Left lung (tissue), 10 donors: ENCODE measurements around the gene SYTL1. TPM values are rescaled to one million over a fixed set of nuclear protein-coding genes. Genes with fewer than 3 reads are reported as not detected.
A peak's percentile ranks its signal among the peaks of the same experiment; 100 is the strongest.

Source experiments
- ATAC-seq: fragments of 200-7000 bp; cut with Tn5 transposase; one replicate; pipeline ENCODE4 v1.9.1; 2020; ENCODE audit warnings: moderate library complexity
- DNase-seq, 4 donors: peaks; one replicate each; pipeline ENCODE4 v3.0.0-alpha.2; 2013 to 2020
- H3K27ac ChIP-seq, 2 donors: fragments of 200-600 bp; sonication (generic) in 1 of 2; one replicate each; pipeline versions ENCODE4 v1.5.0 to v1.8.0; 2020 to 2021
- H3K27me3 ChIP-seq, 2 donors: fragments of 200-600 bp; sonication (generic) in 1 of 2; one replicate each; pipeline versions ENCODE4 v1.5.0 to v1.8.0; 2020 to 2021
- H3K36me3 ChIP-seq, 2 donors: fragments of 200-600 bp; sonication (generic) in 1 of 2; one replicate each; pipeline versions ENCODE4 v1.5.0 to v1.8.0; 2020 to 2021
- H3K4me1 ChIP-seq, 2 donors: fragments of 200-600 bp; one replicate each; pipeline ENCODE4 v1.8.0; 2021
- H3K4me3 ChIP-seq, 2 donors: fragments of 200-600 bp; sonication (generic) in 1 of 2; one replicate each; pipeline versions ENCODE4 v1.5.0 to v1.8.0; 2020 to 2021; ENCODE audit warnings: mild to moderate bottlenecking in 1 of 2
- H3K9me3 ChIP-seq, 2 donors: fragments of 200-600 bp; sonication (generic) in 1 of 2; one replicate each; pipeline versions ENCODE4 v1.5.0 to v1.8.0; 2020 to 2021
- intact Hi-C, 2 donors: fragments of 100-400 bp; cut with DNase I; formaldehyde crosslinking; loops; one replicate each; pipeline versions ENCODE4 v1.11.2 to v1.14.2; 2022
- polyA plus RNA-seq, 6 donors: library from polyadenylated mRNA; unstranded; fragments of 120-200 nt; gene quantifications; one replicate each; pipeline ENCODE4 v1.2.1, GENCODE V29; 2013; ENCODE audit not compliant: insufficient read length in 6 of 6
- total RNA-seq, 2 donors: library from RNA; stranded (reverse); fragmentation: NEBNext Ultra II Directional; extraction: Animal tissue kit (Norgen Biotek cat#: 25700); gene quantifications; one replicate each; pipeline ENCODE4 v1.2.1, GENCODE V29; 2021
- TF ChIP-seq, protein P1 (sequence below), 2 donors: fragments of 200-600 bp; sonication (generic) in 1 of 2; IDR thresholded peaks; one replicate each; pipeline versions ENCODE4 v1.5.0 to v1.8.0; 2021; ENCODE audit warnings: antibody characterized with exemption in 2 of 2
- donor health status: DM: no; HTN: yes; CAD: no.
- donor health status: DM: no; HTN: no; CAD: no.

Gene SYTL1
- total and polyA plus RNA-seq, 8 donors: 4.7 to 44.1 (median 9.2) TPM

DNA sequence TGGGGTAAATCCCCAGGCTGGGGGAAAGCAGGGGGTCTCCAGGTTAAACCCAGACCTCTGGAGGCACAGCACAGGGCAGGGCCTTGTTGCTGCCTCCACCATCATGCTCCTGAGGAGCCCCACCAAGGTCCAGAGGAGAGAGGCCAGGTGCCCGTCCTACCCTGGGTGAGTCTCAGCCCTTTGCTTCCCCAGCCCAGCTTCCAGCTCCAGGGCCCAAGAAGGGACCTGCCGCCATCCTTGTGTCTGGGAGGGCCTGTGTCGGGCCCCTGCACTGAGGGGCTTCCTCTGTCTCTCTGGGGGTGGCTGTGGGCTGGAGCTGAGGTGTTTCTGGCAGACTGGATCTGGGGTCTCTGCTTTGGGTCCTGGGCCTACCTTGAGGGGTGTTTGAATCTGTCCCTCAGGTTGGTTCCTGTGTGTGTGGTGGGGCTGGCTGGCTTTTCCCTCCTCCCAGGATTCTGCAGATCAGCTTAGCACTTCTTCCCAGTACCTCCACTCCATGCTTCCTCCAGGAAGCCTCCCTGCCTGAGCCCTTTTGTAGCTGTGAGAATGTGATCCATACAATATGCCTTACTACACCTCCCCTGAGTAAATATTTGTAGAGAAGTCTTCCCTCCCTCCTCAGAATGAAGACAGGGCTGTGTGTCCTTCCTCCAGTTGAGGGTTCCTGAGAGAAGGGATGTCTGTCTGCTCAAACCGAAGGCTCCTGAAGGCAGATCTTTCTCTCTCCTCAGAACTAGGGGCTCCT lies 56.8 kb downstream of the SYTL1 start:
- Histone ChIP-seq H3K4me1 (peaks cover 11 to 45% of the 10 kb centered on the region in 2 donors), H3K27ac (no peak overlapping the region), H3K9me3 (no peaks in the 10 kb centered on the region), H3K4me3 (no peak overlapping the region), H3K27me3 (no peaks in the 10 kb centered on the region), H3K36me3 (no peaks in the 10 kb centered on the region)
- ATAC-seq: no peak
- no peak for DNase-seq
- intact Hi-C loops: loop anchor here in 1 of 2 donors (10.0 kb wide), 1 partner anchor 94 kb away; no protein-coding TSS in a partner anchor
- TF ChIP-seq, protein P1, sequence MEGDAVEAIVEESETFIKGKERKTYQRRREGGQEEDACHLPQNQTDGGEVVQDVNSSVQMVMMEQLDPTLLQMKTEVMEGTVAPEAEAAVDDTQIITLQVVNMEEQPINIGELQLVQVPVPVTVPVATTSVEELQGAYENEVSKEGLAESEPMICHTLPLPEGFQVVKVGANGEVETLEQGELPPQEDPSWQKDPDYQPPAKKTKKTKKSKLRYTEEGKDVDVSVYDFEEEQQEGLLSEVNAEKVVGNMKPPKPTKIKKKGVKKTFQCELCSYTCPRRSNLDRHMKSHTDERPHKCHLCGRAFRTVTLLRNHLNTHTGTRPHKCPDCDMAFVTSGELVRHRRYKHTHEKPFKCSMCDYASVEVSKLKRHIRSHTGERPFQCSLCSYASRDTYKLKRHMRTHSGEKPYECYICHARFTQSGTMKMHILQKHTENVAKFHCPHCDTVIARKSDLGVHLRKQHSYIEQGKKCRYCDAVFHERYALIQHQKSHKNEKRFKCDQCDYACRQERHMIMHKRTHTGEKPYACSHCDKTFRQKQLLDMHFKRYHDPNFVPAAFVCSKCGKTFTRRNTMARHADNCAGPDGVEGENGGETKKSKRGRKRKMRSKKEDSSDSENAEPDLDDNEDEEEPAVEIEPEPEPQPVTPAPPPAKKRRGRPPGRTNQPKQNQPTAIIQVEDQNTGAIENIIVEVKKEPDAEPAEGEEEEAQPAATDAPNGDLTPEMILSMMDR (IDR thresholded peaks at IDR 0.05): no peak

DNA sequence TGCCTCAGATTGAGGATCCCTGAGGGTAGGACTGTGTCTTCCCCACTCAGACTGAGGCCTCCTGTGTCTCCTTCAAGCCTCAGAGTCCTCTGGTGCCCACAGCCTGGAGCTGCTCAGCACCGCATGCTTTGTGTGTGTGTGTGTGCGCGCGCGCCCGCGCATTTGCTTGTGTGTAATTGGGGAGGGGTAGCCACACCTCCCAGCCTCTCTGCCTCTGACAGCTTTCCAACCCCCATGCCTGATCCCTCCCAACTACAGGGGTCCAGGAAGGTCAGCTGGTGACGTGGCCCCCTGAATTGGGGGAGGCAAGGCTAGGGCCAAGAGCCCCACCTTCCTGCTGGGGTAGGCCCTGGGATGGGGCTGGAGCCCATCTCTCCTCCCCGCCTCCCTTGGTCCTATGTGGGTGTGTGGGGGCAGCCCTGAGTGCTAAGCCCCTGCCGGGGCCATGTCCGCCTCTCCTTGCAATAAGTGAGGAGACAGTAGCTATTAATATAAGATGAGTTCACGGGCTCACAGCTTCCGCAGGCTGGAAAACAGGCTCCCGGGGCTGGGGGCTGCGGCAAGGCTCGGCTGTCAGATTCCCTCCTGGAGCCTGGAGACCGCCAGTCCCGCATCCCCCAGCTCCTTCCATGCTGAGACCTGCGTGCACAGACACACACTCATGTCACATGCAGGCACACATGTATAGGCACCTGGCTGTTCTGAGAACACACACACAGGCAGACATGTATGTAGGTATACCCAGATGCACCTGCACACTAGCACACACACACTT lies 57.6 kb downstream of the SYTL1 start:
- Histone ChIP-seq H3K27ac (no peak overlapping the region), H3K9me3 (no peaks in the 10 kb centered on the region), H3K27me3 (no peaks in the 10 kb centered on the region), H3K36me3 (peaks cover 0 to under 1% of the 10 kb centered on the region in 2 donors), H3K4me3 (no peak overlapping the region), H3K4me1 (peaks cover 18 to 53% of the 10 kb centered on the region in 2 donors)
- TF ChIP-seq, protein P1 (IDR thresholded peaks at IDR 0.05): no peak
- intact Hi-C loops: loop anchor here (5.0 to 10.0 kb wide), 3 partner anchors 95 to 265 kb away; no protein-coding TSS in a partner anchor
- ATAC-seq (no peak), DNase-seq (peak in 1 of 4 donors; percentile 28)

DNA sequence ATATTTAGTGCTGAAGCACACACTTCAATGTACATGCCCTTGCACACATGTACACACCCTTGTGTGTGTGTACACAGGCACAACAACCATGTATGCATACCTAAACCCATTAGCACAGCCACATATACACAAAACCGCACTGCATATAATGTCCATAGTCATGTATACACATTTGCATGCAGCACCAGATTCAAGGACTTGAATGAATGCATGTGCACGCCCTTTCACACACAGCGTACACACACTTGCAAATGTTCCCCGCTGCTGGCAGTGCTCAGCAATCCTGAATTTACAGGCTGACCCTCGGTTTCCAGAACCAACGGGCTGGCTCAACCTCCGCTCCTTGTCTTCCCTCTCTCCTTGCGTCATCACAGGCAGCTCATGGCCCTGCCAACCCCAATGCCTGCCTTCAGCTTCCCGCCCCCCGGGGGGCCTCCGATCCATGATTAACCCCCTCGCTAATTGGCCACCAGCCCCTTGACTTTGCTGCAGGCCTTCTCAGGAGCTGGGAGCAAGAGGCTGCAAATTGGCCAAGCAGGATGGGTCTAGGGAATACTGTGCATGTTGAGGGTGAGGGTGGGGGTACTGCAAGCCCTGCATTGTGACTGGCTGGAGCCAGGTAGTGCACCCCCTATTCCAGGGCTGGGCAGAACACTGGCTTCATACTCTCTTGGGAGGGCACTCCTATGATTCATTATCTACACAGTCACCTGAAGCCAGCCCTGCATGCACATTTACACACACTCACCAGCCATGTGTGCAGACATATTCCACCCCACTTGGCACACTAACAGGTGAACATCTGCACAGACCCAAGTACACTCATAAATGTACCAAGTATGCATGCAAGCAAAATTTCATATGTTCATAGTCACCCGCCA lies 58.5 kb downstream of the SYTL1 start:
- ATAC-seq: no peak
- no peak overlapping the region for H3K27ac ChIP-seq
- no peaks in the 10 kb centered on the region for H3K9me3 ChIP-seq
- intact Hi-C loops: loop anchor here in 1 of 2 donors (5.0 to 10.0 kb wide), 2 partner anchors 207 to 264 kb away; no protein-coding TSS in a partner anchor
- no peak overlapping the region for H3K4me3 ChIP-seq
- TF ChIP-seq, protein P1 (IDR thresholded peaks at IDR 0.05): no peak
- peak in 1 of 4 donors; percentile 24 for DNase-seq
- H3K4me1 ChIP-seq: peaks cover 25 to 56% of the 10 kb centered on the region in 2 donors
- H3K36me3 ChIP-seq: peaks cover 0 to 9% of the 10 kb centered on the region in 2 donors
- H3K27me3 ChIP-seq: no peaks in the 10 kb centered on the region

DNA sequence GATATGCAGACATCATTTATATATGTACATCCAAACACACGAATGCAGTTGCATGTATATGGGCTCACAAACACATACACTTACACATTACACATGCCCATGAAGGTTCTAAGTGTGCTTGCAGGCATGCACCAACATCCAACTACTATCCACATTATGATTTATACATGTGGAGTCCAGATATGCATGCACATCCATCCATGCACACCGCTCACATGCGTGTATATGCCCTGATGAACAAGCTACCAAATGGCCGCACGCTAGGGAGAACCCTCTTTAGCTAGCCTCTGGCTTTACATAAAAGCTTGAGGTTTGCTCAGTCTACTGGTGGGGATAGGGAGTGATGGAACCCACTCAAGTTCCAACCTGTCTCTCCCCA lies 59.1 kb downstream of the SYTL1 start:
- ATAC-seq (no peak), DNase-seq (no peak)
- no peak overlapping the region for H3K4me3 ChIP-seq
- H3K9me3 ChIP-seq: no peaks in the 10 kb centered on the region
- TF ChIP-seq, protein P1 (IDR thresholded peaks at IDR 0.05): no peak
- no peak overlapping the region for H3K27ac ChIP-seq
- H3K4me1 ChIP-seq: peaks cover 26 to 56% of the 10 kb centered on the region in 2 donors
- intact Hi-C loops: loop anchor here in 1 of 2 donors (5.0 to 10.0 kb wide), 2 partner anchors 206 to 264 kb away; no protein-coding TSS in a partner anchor
- H3K27me3 ChIP-seq: no peaks in the 10 kb centered on the region
- peaks cover 0 to 15% of the 10 kb centered on the region in 2 donors for H3K36me3 ChIP-seq
